ENCODE data around the gene GALNT10.

Gene GALNT10

GRCh38 chr5:154205441-154206117 is 15.0 kb downstream of the GALNT10 start:
- TF ChIP-seq CTBP1 (IDR thresholded peaks at IDR 0.05; ENCODE audit: borderline replicate concordance) (no peak), SUZ12 (IDR thresholded peaks at IDR 0.05) (no peak)
- CTCF ChIA-PET, result interaction anchor here (1.1 kb wide), 1 partner anchor 200 kb away, joined by 4 read pairs; no protein-coding TSS in a partner anchor
- POLR2A ChIA-PET, result no interaction called here
- no peak for DNase-seq (ENCODE audit: extremely low spot score)

DNA sequence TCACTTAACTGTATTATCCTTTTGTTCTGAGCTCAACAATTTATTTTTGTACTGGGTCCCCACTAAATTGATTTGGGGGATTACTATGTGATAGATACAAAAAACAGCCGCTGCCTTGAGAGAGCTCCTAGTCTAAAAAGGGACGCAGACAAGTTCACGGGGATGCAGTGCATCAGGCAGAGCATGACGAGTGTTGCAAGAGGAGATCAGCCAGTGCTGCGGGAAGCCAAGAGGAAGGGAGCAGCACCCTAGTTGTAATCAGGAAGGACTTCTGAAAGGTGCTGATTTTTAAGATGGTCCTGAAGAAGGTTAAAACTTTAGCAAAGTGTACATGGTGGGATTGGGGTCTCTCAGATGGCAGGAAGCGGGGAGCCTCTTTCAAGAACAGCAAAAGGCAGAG is 15.8 kb downstream of the GALNT10 start:
- TF ChIP-seq FOXK2 (IDR thresholded peaks at IDR 0.05) (no peak), CTBP1 (IDR thresholded peaks at IDR 0.05; ENCODE audit: borderline replicate concordance) (no peak), ELF4 (IDR thresholded peaks at IDR 0.05) (no peak), SUZ12 (IDR thresholded peaks at IDR 0.05) (no peak), SP1 (IDR thresholded peaks at IDR 0.05) (no peak), ZNF384 (IDR thresholded peaks at IDR 0.05) (no peak), LEF1 (IDR thresholded peaks at IDR 0.05; ENCODE audit: borderline replicate concordance) (no peak), ARNT (IDR thresholded peaks at IDR 0.05) (no peak), L3MBTL2 (conservative IDR thresholded peaks at IDR 0.05) (no peak), TARDBP (IDR thresholded peaks at IDR 0.05) (no peak), FOXA1 (IDR thresholded peaks at IDR 0.05) (no peak), BHLHE40 (IDR thresholded peaks at IDR 0.05; ENCODE audit: borderline replicate concordance) (no peak), PKNOX1 (IDR thresholded peaks at IDR 0.05) (no peak), NFRKB (IDR thresholded peaks at IDR 0.05) (no peak), HDGF (IDR thresholded peaks at IDR 0.05; ENCODE audit: borderline replicate concordance) (no peak)
- POLR2A ChIA-PET, result no interaction called here
- CTCF ChIA-PET, result interaction anchor here (0.6 to 1.2 kb wide), 2 partner anchors 16 to 199 kb away, joined by 4 read pairs; partner anchors contain the start of gene GALNT10
- DNase-seq (ENCODE audit: extremely low spot score), result no peak

DNA sequence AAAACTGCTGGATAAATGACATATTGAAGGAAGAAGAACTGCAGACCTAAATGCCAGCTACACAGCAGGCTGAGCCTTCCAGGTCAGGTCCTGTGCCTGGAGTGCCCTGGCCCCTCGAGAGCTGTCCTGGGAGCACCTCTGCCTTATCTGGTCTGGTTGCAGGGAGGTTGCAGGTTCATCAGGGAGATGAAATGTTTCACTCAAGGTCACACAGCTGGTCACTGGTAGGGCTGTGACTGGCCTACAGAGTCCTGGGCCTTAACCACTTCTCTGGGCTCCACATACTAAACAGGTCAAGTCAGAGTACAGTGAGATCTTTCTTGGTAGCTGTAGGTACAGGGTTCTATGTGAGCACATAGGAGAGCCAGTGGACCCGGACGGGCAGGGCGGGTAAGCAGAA is 16.7 kb downstream of the GALNT10 start:
- POLR2A ChIA-PET, result interaction anchor here (1.7 kb wide), 1 partner anchor 17 kb away, joined by 4 read pairs; the partner anchor contains the start of gene GALNT10
- TF ChIP-seq NFRKB (IDR thresholded peaks at IDR 0.05) (no peak), ZNF384 (IDR thresholded peaks at IDR 0.05) (no peak), FOXM1 (IDR thresholded peaks at IDR 0.05; ENCODE audit: borderline replicate concordance) (no peak), TARDBP (IDR thresholded peaks at IDR 0.05) (no peak), FOXK2 (IDR thresholded peaks at IDR 0.05) (no peak), BHLHE40 (IDR thresholded peaks at IDR 0.05; ENCODE audit: borderline replicate concordance) (no peak), SP1 (IDR thresholded peaks at IDR 0.05) (no peak), HDGF (IDR thresholded peaks at IDR 0.05; ENCODE audit: borderline replicate concordance) (no peak), SUZ12 (IDR thresholded peaks at IDR 0.05) (no peak), ARNT (IDR thresholded peaks at IDR 0.05) (no peak), CTBP1 (IDR thresholded peaks at IDR 0.05; ENCODE audit: borderline replicate concordance) (no peak), L3MBTL2 (conservative IDR thresholded peaks at IDR 0.05) (no peak), PKNOX1 (IDR thresholded peaks at IDR 0.05) (no peak), FOXA1 (IDR thresholded peaks at IDR 0.05) (no peak), ELF4 (IDR thresholded peaks at IDR 0.05) (no peak), LEF1 (IDR thresholded peaks at IDR 0.05; ENCODE audit: borderline replicate concordance) (no peak)
- CTCF ChIA-PET, result interaction anchor here (1.2 kb wide), 1 partner anchor 17 kb away, joined by 4 read pairs; the partner anchor contains the start of gene GALNT10
- DNase-seq (ENCODE audit: extremely low spot score), result no peak

- ChIA-PET POLR2A (no interaction called here), CTCF (no interaction called here)
- no peak for DNase-seq (ENCODE audit: extremely low spot score)
- TF ChIP-seq SUZ12 (IDR thresholded peaks at IDR 0.05), result no peak
- TF ChIP-seq SP1 (IDR thresholded peaks at IDR 0.05), result no peak
- no peak for TF ChIP-seq TARDBP (IDR thresholded peaks at IDR 0.05)
- TF ChIP-seq ARNT (IDR thresholded peaks at IDR 0.05), result no peak
- no peak for TF ChIP-seq FOXM1 (IDR thresholded peaks at IDR 0.05; ENCODE audit: borderline replicate concordance)
- TF ChIP-seq ELF4 (IDR thresholded peaks at IDR 0.05), result no peak
- TF ChIP-seq LEF1 (IDR thresholded peaks at IDR 0.05; ENCODE audit: borderline replicate concordance), result no peak
- TF ChIP-seq ZNF384 (IDR thresholded peaks at IDR 0.05), result no peak
- TF ChIP-seq CTBP1 (IDR thresholded peaks at IDR 0.05; ENCODE audit: borderline replicate concordance), result no peak
- TF ChIP-seq FOXK2 (IDR thresholded peaks at IDR 0.05), result no peak
- TF ChIP-seq NFRKB (IDR thresholded peaks at IDR 0.05), result no peak
- no peak for TF ChIP-seq L3MBTL2 (conservative IDR thresholded peaks at IDR 0.05)
- no peak for TF ChIP-seq FOXA1 (IDR thresholded peaks at IDR 0.05)
- TF ChIP-seq BHLHE40 (IDR thresholded peaks at IDR 0.05; ENCODE audit: borderline replicate concordance), result no peak
- no peak for TF ChIP-seq PKNOX1 (IDR thresholded peaks at IDR 0.05)
- no peak for TF ChIP-seq HDGF (IDR thresholded peaks at IDR 0.05; ENCODE audit: borderline replicate concordance)
These were observed 19.1 kb downstream of the GALNT10 start for GRCh38 chr5:154209591-154210081.

DNA sequence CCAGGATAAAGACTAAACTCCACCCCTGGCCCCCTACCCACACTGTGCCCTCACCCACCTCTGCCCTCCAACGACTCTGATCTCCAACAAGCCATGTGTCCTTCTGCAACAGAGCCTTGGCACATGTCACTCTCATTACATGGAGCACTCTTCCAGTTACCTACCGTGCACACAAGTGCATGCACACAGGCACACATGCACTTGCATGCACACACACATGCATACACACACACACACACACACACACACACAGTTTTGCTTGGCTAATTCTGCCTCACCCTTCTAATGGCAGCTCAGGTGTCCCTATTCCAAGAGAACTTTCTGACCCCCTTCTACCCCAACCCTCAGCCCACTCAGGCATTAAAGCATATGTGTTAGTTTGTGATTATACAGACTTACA is 19.6 kb downstream of the GALNT10 start:
- no peak for DNase-seq (ENCODE audit: extremely low spot score)
- CTCF ChIA-PET, result no interaction called here
- TF ChIP-seq ZNF384 (IDR thresholded peaks at IDR 0.05) (no peak), CTBP1 (IDR thresholded peaks at IDR 0.05; ENCODE audit: borderline replicate concordance) (no peak), PKNOX1 (IDR thresholded peaks at IDR 0.05) (no peak), SP1 (IDR thresholded peaks at IDR 0.05) (no peak), HDGF (IDR thresholded peaks at IDR 0.05; ENCODE audit: borderline replicate concordance) (no peak), TARDBP (IDR thresholded peaks at IDR 0.05) (no peak), FOXM1 (IDR thresholded peaks at IDR 0.05; ENCODE audit: borderline replicate concordance) (no peak), FOXA1 (IDR thresholded peaks at IDR 0.05) (no peak), LEF1 (IDR thresholded peaks at IDR 0.05; ENCODE audit: borderline replicate concordance) (no peak), ELF4 (IDR thresholded peaks at IDR 0.05) (no peak), ARNT (IDR thresholded peaks at IDR 0.05) (no peak), SUZ12 (IDR thresholded peaks at IDR 0.05) (no peak), BHLHE40 (IDR thresholded peaks at IDR 0.05; ENCODE audit: borderline replicate concordance) (no peak), L3MBTL2 (conservative IDR thresholded peaks at IDR 0.05) (no peak), FOXK2 (IDR thresholded peaks at IDR 0.05) (no peak), NFRKB (IDR thresholded peaks at IDR 0.05) (no peak)
- POLR2A ChIA-PET, result no interaction called here
